HG03280 (cell line): Measurements from ENCODE around the gene KCND3.

Source experiments
- ATAC-seq: cut with Tn5 transposase; IDR thresholded peaks from one replicate; pipeline ENCODE4 v1.9.1; 2021; ENCODE audit warnings: mild to moderate bottlenecking, moderate library complexity; ENCODE audit not compliant: unreplicated experiment

KCND3 gene

GRCh38 chr1:111733183-111733991 is 256.1 kb downstream of the KCND3 start:
- ATAC-seq = no peak

- ATAC-seq = no peak
Measured at GRCh38 chr1:111732718-111733117, 256.8 kb downstream of the KCND3 start.

- no peak for ATAC-seq
Measured at GRCh38 chr1:111731956-111732355, 257.5 kb downstream of the KCND3 start.

GRCh38 chr1:111730706-111731105 is 258.8 kb downstream of the KCND3 start:
- no peak for ATAC-seq

GRCh38 chr1:111729946-111730681 is 259.4 kb downstream of the KCND3 start:
- ATAC-seq = no peak

GRCh38 chr1:111729271-111729921 is 260.1 kb downstream of the KCND3 start:
- ATAC-seq = no peak

- no peak for ATAC-seq
Measured at GRCh38 chr1:111727056-111727455, 262.4 kb downstream of the KCND3 start.

GRCh38 chr1:111725192-111725591 is 264.3 kb downstream of the KCND3 start:
- no peak for ATAC-seq

GRCh38 chr1:111723871-111724270 is 265.6 kb downstream of the KCND3 start:
- no peak for ATAC-seq

- no peak for ATAC-seq
Measured at GRCh38 chr1:111723091-111723806, 266.2 kb downstream of the KCND3 start.

- no peak for ATAC-seq
Measured at GRCh38 chr1:111720977-111721786, 268.3 kb downstream of the KCND3 start.
